PC-9 (cell line): Measurements from ENCODE around the gene KCNIP1.

Experiments used
- CTCF ChIP-seq: fragments of 200-600 bp; sonication (generic); conservative IDR thresholded peaks from 2 replicates; pipeline ENCODE4 v1.6.1; 2017; ENCODE audit warnings: mixed run types, antibody characterized with exemption, mild to moderate bottlenecking, moderate library complexity
- EZH2 ChIP-seq: fragments of 200-600 bp; sonication (generic); IDR thresholded peaks from 2 replicates; pipeline ENCODE4 v1.8.0; 2017; ENCODE audit warnings: antibody characterized with exemption, low read depth

GRCh38 chr5:170741801-170742200 is 238.0 kb downstream of the KCNIP1 start:
- TF ChIP-seq CTCF (no peak), EZH2 (no peak)
